Breast epithelium (tissue), 4 donors: Measurements from ENCODE around the gene SLC35A3. TPM values are rescaled to one million over a fixed set of nuclear protein-coding genes. Genes with fewer than 3 reads are reported as not detected.
"Not testable (repeated sequence)": the region's sequence is repeated elsewhere in the genome, so short reads cannot be mapped to it uniquely, and the experiment has no call there.

Experiments used
- DNase-seq, 2 donors: peaks; one replicate each; pipeline ENCODE4 v3.0.0-alpha.2; 2019; ENCODE audit warnings: low spot score in 2 of 2
- H3K27ac ChIP-seq, 2 donors: fragments of 200-600 bp; sonication (generic) in 1 of 2; one replicate each; pipeline ENCODE4 v1.5.1; 2016 to 2019; ENCODE audit warnings: mild to moderate bottlenecking in 1 of 2
- H3K27me3 ChIP-seq, 2 donors: fragments of 200-600 bp; sonication (generic) in 1 of 2; one replicate each; pipeline versions ENCODE4 v1.5.1 to v1.6.0; 2017 to 2019; ENCODE audit warnings: control low read depth in 1 of 2, mild to moderate bottlenecking in 1 of 2
- H3K36me3 ChIP-seq: fragments of 200-600 bp; one replicate; pipeline ENCODE4 v1.5.1; 2019
- H3K4me1 ChIP-seq, 2 donors: fragments of 200-600 bp; sonication (generic); one replicate each; pipeline ENCODE4 v1.5.1; 2016 to 2019; ENCODE audit warnings: control low read depth in 1 of 2
- H3K4me3 ChIP-seq, 3 donors: fragments of 200-600 bp; sonication (generic); 1 replicate in 2 of 3; 2 replicates in 1 of 3; pipeline ENCODE4 v1.5.1; 2016 to 2019; ENCODE audit warnings: mild to moderate bottlenecking in 3 of 3, moderate library complexity in 2 of 3
- H3K9me3 ChIP-seq, 2 donors: fragments of 200-600 bp; sonication (generic) in 1 of 2; one replicate each; pipeline ENCODE4 v1.5.1; 2016 to 2019; ENCODE audit warnings: control low read depth in 1 of 2
- CTCF ChIP-seq, 3 donors: fragments of 450-650 bp; IDR thresholded peaks; one replicate each; pipeline ENCODE4 v1.5.1; 2016 to 2017; ENCODE audit warnings: antibody characterized with exemption in 3 of 3, mild to moderate bottlenecking in 3 of 3, moderate library complexity in 3 of 3
- POLR2A ChIP-seq: fragments of 450-650 bp; IDR thresholded peaks from one replicate; pipeline ENCODE4 v1.6.1; 2016; ENCODE audit warnings: antibody characterized with exemption, mild to moderate bottlenecking, moderate library complexity
- POLR2AphosphoS5 ChIP-seq, 3 donors: sonication (generic); formaldehyde crosslinking; IDR thresholded peaks; one replicate each; pipeline ENCODE4 v1.6.1; 2017; ENCODE audit warnings: antibody characterized with exemption in 3 of 3
- intact Hi-C: fragments of 100-400 bp; cut with DNase I; formaldehyde crosslinking; loops from one replicate; pipeline ENCODE4 v1.15.1; 2023; ENCODE audit warnings: low total_unique reads
- total RNA-seq, 3 donors: library from RNA; depleted of rRNA; stranded (reverse); fragments of >200 nt; gene quantifications; one replicate each; pipeline ENCODE4 v1.1.0, GENCODE V29; 2016

SLC35A3 gene
- total RNA-seq, 3 donors from 2014 or later, result 31.8 to 41.7 (median 36.5) TPM

- Histone ChIP-seq H3K27me3 (no peaks in the 10 kb centered on the region), H3K4me1 (no peaks in the 10 kb centered on the region), H3K9me3 (no peaks in the 10 kb centered on the region), H3K4me3 (no peak overlapping the region), H3K27ac (no peak overlapping the region), H3K36me3 (no peaks in the 10 kb centered on the region)
- no peak for DNase-seq
- TF ChIP-seq POLR2AphosphoS5 (IDR thresholded peaks at IDR 0.05) (no peak), CTCF (IDR thresholded peaks at IDR 0.05) (no peak), POLR2A (no peak)
- intact Hi-C loops, result no loop called here
Measured at GRCh38 chr1:99975529-99975928, 5.7 kb downstream of the SLC35A3 start.

DNA sequence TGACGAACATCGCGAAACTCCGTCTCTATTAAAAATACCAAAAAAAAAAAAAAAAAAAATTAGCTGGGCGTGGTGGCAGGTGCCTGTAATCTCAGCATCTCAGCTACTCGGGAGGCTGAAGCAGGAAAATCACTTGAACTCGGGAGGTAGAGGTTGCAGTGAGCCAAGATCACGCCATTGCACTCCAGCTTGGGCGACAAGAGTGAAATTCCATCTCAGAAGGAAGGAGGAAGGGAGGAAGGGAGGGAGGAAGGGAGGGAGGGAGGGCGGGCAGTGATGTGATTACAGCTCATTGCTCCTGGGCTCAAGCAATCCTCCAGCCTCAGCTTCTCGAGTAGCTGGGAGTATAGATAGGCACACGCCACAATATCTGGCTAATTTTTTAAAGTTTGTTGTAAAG lies 7.5 kb downstream of the SLC35A3 start:
- H3K9me3 ChIP-seq, DNase-seq, H3K27me3 ChIP-seq, intact Hi-C loops, H3K4me1 ChIP-seq, H3K4me3 ChIP-seq, H3K27ac ChIP-seq, H3K36me3 ChIP-seq: not testable (repeated sequence)

DNA sequence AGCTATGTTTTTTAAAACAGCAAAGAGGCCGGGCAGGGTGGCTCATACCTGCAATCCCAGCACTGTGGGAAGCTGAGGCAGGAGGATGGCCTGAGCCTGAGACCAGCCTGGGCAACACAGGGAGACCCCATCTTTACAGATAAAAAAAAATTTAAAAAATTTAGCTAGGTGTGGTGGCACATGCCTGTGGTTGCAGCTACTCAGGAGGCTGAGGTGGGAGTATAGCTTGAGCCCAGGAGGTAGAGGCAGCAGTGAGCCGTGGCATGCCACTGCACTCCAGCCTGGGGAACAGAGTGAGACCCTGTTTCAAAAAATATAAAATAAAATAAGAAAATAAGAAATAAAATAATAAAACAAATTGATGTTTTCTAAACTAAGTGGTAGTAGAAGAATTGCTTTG lies 8.4 kb downstream of the SLC35A3 start:
- DNase-seq, result no peak
- Histone ChIP-seq H3K4me3 (no peak overlapping the region), H3K27ac (no peak overlapping the region)

GRCh38 chr1:99979091-99979490 lies 9.3 kb downstream of the SLC35A3 start:
- Histone ChIP-seq H3K36me3 (peaks cover 4% of the 10 kb centered on the region), H3K27ac (no peak overlapping the region), H3K4me3 (no peak overlapping the region), H3K4me1 (no peaks in the 10 kb centered on the region), H3K27me3 (no peaks in the 10 kb centered on the region), H3K9me3 (no peaks in the 10 kb centered on the region)
- intact Hi-C loops, result no loop called here
- no peak for DNase-seq
- no peak for TF ChIP-seq POLR2AphosphoS5 (IDR thresholded peaks at IDR 0.05)
- TF ChIP-seq CTCF (IDR thresholded peaks at IDR 0.05), result no peak
- no peak for TF ChIP-seq POLR2A

More for the DNA sequence above, 8.4 kb downstream of the SLC35A3 start:
- Histone ChIP-seq H3K4me1 (no peaks in the 10 kb centered on the region), H3K27me3 (no peaks in the 10 kb centered on the region), H3K9me3 (no peaks in the 10 kb centered on the region), H3K36me3 (peaks cover 4% of the 10 kb centered on the region)
- intact Hi-C loops, result no loop called here
- TF ChIP-seq CTCF (IDR thresholded peaks at IDR 0.05) (no peak), POLR2A (no peak), POLR2AphosphoS5 (IDR thresholded peaks at IDR 0.05) (no peak)

GRCh38 chr1:99980928-99981327 lies 11.1 kb downstream of the SLC35A3 start:
- intact Hi-C loops, result no loop called here
- H3K36me3 ChIP-seq, result peaks cover 4% of the 10 kb centered on the region
- H3K9me3 ChIP-seq, result peaks cover 0 to 5% of the 10 kb centered on the region in 2 donors
- TF ChIP-seq CTCF (IDR thresholded peaks at IDR 0.05) (no peak), POLR2AphosphoS5 (IDR thresholded peaks at IDR 0.05) (no peak), POLR2A (no peak)
- H3K4me1 ChIP-seq, result no peaks in the 10 kb centered on the region
- no peak overlapping the region for H3K4me3 ChIP-seq
- no peak overlapping the region for H3K27ac ChIP-seq
- no peaks in the 10 kb centered on the region for H3K27me3 ChIP-seq
- no peak for DNase-seq

DNA sequence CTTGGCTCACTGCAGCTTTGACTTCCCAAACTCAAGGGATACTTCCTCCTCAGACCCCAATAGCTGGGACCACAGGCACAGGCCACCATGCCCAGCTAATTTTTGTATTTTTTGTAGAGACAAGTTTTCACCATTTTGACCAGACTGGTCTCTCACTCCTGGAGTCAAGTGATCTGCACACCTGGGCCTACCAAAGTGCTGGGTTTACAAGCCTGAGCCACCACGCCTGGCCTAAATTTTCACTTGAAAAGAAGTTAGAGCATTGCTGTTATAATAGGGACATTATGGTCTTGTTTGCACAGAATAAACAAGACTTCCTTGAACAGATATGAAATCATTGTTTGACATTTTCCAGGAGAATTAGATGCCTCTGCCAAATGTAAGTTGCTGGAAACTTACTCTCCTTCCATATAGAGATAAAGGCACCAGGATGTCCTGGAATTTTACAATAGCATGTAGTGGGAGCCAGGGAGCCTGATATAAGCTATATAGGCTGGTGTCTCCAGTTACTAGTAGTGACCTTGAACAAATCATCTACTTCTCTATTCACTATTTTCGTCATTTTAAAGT lies 16.9 kb downstream of the SLC35A3 start:
- no peaks in the 10 kb centered on the region for H3K4me1 ChIP-seq
- H3K9me3 ChIP-seq, result peaks cover 3 to 7% of the 10 kb centered on the region in 2 donors
- no peak for DNase-seq
- no peak for TF ChIP-seq CTCF (IDR thresholded peaks at IDR 0.05)
- TF ChIP-seq POLR2AphosphoS5 (IDR thresholded peaks at IDR 0.05), result no peak
- TF ChIP-seq POLR2A, result no peak
- peaks cover 4% of the 10 kb centered on the region for H3K36me3 ChIP-seq
- H3K4me3 ChIP-seq, result no peak overlapping the region
- no peak overlapping the region for H3K27ac ChIP-seq
- no peaks in the 10 kb centered on the region for H3K27me3 ChIP-seq
- intact Hi-C loops, result no loop called here
